HepG2 (cell line): ENCODE data around the gene VAMP2. TPM values are rescaled to one million over a fixed set of nuclear protein-coding genes. Genes with fewer than 3 reads are reported as not detected.

Source experiments
- ATF4 ChIP-seq, 2 experiments: fragments of 450-650 bp in 1 of 2; sonication (generic) in 1 of 2; formaldehyde crosslinking; IDR thresholded peaks; 2 replicates each; pipeline versions ENCODE4 v1.5.0 to v1.8.0; 2020 to 2022; ENCODE audit warnings: mild to moderate bottlenecking in 1 of 2, missing genetic modification reagents in 1 of 2
- BRCA1 ChIP-seq: sonication (generic); formaldehyde crosslinking; IDR thresholded peaks from 2 replicates; pipeline ENCODE4 v1.4.0; 2020; ENCODE audit warnings: missing genetic modification reagents
- CAMTA2 ChIP-seq: sonication (generic); formaldehyde crosslinking; IDR thresholded peaks from 2 replicates; pipeline ENCODE4 v1.4.0; 2020; ENCODE audit warnings: mild to moderate bottlenecking, missing genetic modification reagents, borderline replicate concordance
- FOXK1 ChIP-seq: sonication (generic); formaldehyde crosslinking; IDR thresholded peaks from 2 replicates; pipeline ENCODE4 v1.4.0; 2020; ENCODE audit warnings: low read depth, missing genetic modification reagents, borderline replicate concordance
- FUBP1 ChIP-seq: sonication (generic); formaldehyde crosslinking; IDR thresholded peaks from 2 replicates; pipeline ENCODE4 v1.5.1; 2020; ENCODE audit warnings: missing genetic modification reagents, mild to moderate bottlenecking, borderline replicate concordance
- KDM5B ChIP-seq: sonication (generic); formaldehyde crosslinking; IDR thresholded peaks from 2 replicates; pipeline ENCODE4 v1.4.0; 2020; ENCODE audit warnings: missing genetic modification reagents, mild to moderate bottlenecking, borderline replicate concordance
- RARG ChIP-seq: sonication (generic); formaldehyde crosslinking; IDR thresholded peaks from 2 replicates; pipeline ENCODE4 v1.4.0; 2020; ENCODE audit warnings: low read depth, mild to moderate bottlenecking, missing genetic modification reagents
- SRY ChIP-seq: sonication (generic); formaldehyde crosslinking; IDR thresholded peaks from 2 replicates; pipeline ENCODE4 v1.8.0; 2022; ENCODE audit warnings: mild to moderate bottlenecking, missing genetic modification reagents
- SYNCRIP ChIP-seq: fragments of 200-400 bp; formaldehyde crosslinking; IDR thresholded peaks from 2 replicates; pipeline ENCODE4 v1.6.1; 2018; ENCODE audit warnings: mild to moderate bottlenecking, low read depth, low read length; ENCODE audit not compliant: insufficient read depth
- ZNF20 ChIP-seq: sonication (generic); formaldehyde crosslinking; IDR thresholded peaks from 2 replicates; pipeline ENCODE4 v1.4.0; 2020; ENCODE audit warnings: mild to moderate bottlenecking, moderate library complexity, missing genetic modification reagents
- polyA plus RNA-seq, 8 experiments: library from polyadenylated mRNA; depleted of rRNA in 3 of 8; stranded (reverse) in 7 of 8; unstranded in 1 of 8; fragments of >200 nt; fragmentation: Illumina TruSeq in 4 of 8; extraction: Trizol in 4 of 8; gene quantifications; 2 replicates each; pipeline versions ENCODE4 v1.2.1 to v1.2.3, GENCODE V29; 2011 to 2016; ENCODE audit warnings: low read depth in 4 of 8, missing spikeins in 1 of 8, mixed read lengths in 1 of 8; ENCODE audit not compliant: insufficient read depth in 1 of 8
- total RNA-seq, 5 experiments: library from RNA; depleted of rRNA; stranded (reverse); fragments of >200 nt; fragmentation: Illumina TruSeq; extraction: Trizol; gene quantifications; 2 replicates each; pipeline ENCODE4 v1.2.3, GENCODE V29; 2016; ENCODE audit warnings: low read depth in 1 of 5
- TF ChIP-seq, protein P1 (sequence below): sonication (generic); formaldehyde crosslinking; IDR thresholded peaks from 2 replicates; pipeline ENCODE4 v1.4.0; 2020; ENCODE audit warnings: mild to moderate bottlenecking, missing genetic modification reagents
- TF ChIP-seq, protein P2 (sequence below): sonication (generic); formaldehyde crosslinking; IDR thresholded peaks from 2 replicates; pipeline ENCODE4 v1.9.0; 2021; ENCODE audit warnings: mild to moderate bottlenecking, missing genetic modification reagents
- TF ChIP-seq, protein P3 (sequence below): sonication (generic); formaldehyde crosslinking; IDR thresholded peaks from 2 replicates; pipeline ENCODE4 v1.5.1; 2020; ENCODE audit warnings: missing genetic modification reagents, mild to moderate bottlenecking, borderline replicate concordance

VAMP2 gene
- total and polyA plus RNA-seq, 2 of the 13 experiments (the other 11 are each of a cell fraction or from before 2014, with no cell fraction given): 3.9 to 17.2 TPM

- no peak for TF ChIP-seq FUBP1
- no peak for TF ChIP-seq SRY (CRISPR knock-in tag)
- TF ChIP-seq RARG (CRISPR knock-in tag): no peak
- no peak for TF ChIP-seq ATF4 (CRISPR knock-in tag; IDR thresholded peaks at IDR 0.05)
- TF ChIP-seq, protein P1, sequence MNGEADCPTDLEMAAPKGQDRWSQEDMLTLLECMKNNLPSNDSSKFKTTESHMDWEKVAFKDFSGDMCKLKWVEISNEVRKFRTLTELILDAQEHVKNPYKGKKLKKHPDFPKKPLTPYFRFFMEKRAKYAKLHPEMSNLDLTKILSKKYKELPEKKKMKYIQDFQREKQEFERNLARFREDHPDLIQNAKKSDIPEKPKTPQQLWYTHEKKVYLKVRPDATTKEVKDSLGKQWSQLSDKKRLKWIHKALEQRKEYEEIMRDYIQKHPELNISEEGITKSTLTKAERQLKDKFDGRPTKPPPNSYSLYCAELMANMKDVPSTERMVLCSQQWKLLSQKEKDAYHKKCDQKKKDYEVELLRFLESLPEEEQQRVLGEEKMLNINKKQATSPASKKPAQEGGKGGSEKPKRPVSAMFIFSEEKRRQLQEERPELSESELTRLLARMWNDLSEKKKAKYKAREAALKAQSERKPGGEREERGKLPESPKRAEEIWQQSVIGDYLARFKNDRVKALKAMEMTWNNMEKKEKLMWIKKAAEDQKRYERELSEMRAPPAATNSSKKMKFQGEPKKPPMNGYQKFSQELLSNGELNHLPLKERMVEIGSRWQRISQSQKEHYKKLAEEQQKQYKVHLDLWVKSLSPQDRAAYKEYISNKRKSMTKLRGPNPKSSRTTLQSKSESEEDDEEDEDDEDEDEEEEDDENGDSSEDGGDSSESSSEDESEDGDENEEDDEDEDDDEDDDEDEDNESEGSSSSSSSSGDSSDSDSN (CRISPR knock-in tag): no peak
- TF ChIP-seq, protein P2, sequence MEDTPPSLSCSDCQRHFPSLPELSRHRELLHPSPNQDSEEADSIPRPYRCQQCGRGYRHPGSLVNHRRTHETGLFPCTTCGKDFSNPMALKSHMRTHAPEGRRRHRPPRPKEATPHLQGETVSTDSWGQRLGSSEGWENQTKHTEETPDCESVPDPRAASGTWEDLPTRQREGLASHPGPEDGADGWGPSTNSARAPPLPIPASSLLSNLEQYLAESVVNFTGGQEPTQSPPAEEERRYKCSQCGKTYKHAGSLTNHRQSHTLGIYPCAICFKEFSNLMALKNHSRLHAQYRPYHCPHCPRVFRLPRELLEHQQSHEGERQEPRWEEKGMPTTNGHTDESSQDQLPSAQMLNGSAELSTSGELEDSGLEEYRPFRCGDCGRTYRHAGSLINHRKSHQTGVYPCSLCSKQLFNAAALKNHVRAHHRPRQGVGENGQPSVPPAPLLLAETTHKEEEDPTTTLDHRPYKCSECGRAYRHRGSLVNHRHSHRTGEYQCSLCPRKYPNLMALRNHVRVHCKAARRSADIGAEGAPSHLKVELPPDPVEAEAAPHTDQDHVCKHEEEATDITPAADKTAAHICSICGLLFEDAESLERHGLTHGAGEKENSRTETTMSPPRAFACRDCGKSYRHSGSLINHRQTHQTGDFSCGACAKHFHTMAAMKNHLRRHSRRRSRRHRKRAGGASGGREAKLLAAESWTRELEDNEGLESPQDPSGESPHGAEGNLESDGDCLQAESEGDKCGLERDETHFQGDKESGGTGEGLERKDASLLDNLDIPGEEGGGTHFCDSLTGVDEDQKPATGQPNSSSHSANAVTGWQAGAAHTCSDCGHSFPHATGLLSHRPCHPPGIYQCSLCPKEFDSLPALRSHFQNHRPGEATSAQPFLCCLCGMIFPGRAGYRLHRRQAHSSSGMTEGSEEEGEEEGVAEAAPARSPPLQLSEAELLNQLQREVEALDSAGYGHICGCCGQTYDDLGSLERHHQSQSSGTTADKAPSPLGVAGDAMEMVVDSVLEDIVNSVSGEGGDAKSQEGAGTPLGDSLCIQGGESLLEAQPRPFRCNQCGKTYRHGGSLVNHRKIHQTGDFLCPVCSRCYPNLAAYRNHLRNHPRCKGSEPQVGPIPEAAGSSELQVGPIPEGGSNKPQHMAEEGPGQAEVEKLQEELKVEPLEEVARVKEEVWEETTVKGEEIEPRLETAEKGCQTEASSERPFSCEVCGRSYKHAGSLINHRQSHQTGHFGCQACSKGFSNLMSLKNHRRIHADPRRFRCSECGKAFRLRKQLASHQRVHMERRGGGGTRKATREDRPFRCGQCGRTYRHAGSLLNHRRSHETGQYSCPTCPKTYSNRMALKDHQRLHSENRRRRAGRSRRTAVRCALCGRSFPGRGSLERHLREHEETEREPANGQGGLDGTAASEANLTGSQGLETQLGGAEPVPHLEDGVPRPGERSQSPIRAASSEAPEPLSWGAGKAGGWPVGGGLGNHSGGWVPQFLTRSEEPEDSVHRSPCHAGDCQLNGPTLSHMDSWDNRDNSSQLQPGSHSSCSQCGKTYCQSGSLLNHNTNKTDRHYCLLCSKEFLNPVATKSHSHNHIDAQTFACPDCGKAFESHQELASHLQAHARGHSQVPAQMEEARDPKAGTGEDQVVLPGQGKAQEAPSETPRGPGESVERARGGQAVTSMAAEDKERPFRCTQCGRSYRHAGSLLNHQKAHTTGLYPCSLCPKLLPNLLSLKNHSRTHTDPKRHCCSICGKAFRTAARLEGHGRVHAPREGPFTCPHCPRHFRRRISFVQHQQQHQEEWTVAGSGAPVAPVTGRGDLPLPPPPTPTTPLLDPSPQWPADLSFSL: no peak
- peak; percentile 8; the same call in 1 of the 2 replicates for TF ChIP-seq KDM5B (CRISPR knock-in tag)
- TF ChIP-seq, protein P3, sequence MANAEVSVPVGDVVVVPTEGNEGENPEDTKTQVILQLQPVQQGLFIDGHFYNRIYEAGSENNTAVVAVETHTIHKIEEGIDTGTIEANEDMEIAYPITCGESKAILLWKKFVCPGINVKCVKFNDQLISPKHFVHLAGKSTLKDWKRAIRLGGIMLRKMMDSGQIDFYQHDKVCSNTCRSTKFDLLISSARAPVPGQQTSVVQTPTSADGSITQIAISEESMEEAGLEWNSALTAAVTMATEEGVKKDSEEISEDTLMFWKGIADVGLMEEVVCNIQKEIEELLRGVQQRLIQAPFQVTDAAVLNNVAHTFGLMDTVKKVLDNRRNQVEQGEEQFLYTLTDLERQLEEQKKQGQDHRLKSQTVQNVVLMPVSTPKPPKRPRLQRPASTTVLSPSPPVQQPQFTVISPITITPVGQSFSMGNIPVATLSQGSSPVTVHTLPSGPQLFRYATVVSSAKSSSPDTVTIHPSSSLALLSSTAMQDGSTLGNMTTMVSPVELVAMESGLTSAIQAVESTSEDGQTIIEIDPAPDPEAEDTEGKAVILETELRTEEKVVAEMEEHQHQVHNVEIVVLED (CRISPR knock-in tag): no peak
- TF ChIP-seq ZNF20 (CRISPR knock-in tag): no peak
- no peak for TF ChIP-seq SYNCRIP
- no peak for TF ChIP-seq CAMTA2 (CRISPR knock-in tag)
- peak; percentile 45 for TF ChIP-seq FOXK1 (CRISPR knock-in tag)
- no peak for TF ChIP-seq BRCA1 (CRISPR knock-in tag)
Measured at GRCh38 chr17:8210761-8211458, 48.2 kb upstream of the VAMP2 start (continued).
